ENCODE data around the gene PIP4K2C.

- TF ChIP-seq CTCF (IDR thresholded peaks at IDR 0.05) (no peak), POLR2A (IDR thresholded peaks at IDR 0.05) (no peak), EP300 (IDR thresholded peaks at IDR 0.05) (no peak)
These were observed 24.0 kb downstream of the PIP4K2C start for GRCh38 chr12:57614948-57615500.
